Activated T-cell treated with anti-CD3 and anti-CD28 coated beads, Interleukin-2, amount 50 U/mL, for 4 hours (primary cell): Measurements from ENCODE around the gene CTDSP1. TPM values are rescaled to one million over a fixed set of nuclear protein-coding genes. Genes with fewer than 3 reads are reported as not detected.

ENCODE experiments used
- ATAC-seq, 2 donors: fragments of 200-7000 bp; cut with Tn5 transposase; one replicate each; pipeline ENCODE4 v1.10.0; 2021
- DNase-seq: peaks from one replicate; pipeline ENCODE4 v3.0.0-alpha.2; 2020
- H3K27me3 Mint-ChIP-seq: one replicate; pipeline ENCODE4 v1.8.0; 2021; ENCODE audit warnings: low read depth, mixed read lengths
- H3K36me3 Mint-ChIP-seq: one replicate; pipeline ENCODE4 v1.8.0; 2022; ENCODE audit warnings: mixed read lengths; ENCODE audit not compliant: insufficient read depth
- H3K4me1 Mint-ChIP-seq: one replicate; pipeline ENCODE4 v1.8.0; 2021; ENCODE audit warnings: low read depth, mixed read lengths
- H3K4me3 Mint-ChIP-seq: one replicate; pipeline ENCODE4 v1.8.0; 2021; ENCODE audit warnings: mild to moderate bottlenecking, moderate library complexity, mixed read lengths
- H3K9me3 Mint-ChIP-seq: one replicate; pipeline ENCODE4 v1.8.0; 2021; ENCODE audit warnings: mixed read lengths
- total RNA-seq, 3 donors: library from RNA; stranded (reverse); gene quantifications; one replicate each; pipeline ENCODE4 v1.2.1, GENCODE V29; 2021

Gene CTDSP1
- total RNA-seq, 3 donors from 2014 or later, result 42.8 to 58.0 (median 52.7) TPM

DNA sequence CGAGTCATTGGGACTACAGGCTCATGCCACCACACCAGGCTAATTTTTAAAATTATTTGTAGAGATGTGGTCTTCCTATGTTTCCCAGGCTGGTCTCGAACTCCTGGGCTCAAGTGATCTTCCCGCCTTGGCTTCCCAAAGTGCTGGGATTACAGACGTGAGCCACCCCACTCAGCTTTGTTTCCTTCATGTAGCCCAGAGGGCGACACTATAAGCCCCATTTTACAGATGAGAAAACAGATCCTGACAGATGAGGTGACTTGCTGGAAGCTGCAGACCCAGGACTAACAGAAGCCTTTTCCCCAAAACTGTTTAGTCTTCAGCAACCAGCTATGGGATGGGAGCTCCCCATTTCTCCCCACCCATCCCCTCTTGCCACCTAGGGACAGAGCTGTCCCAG, 7.2 kb upstream of the CTDSP1 start:
- H3K4me3 Mint-ChIP-seq, result no peak overlapping the region
- H3K9me3 Mint-ChIP-seq, result no peaks in the 10 kb centered on the region
- ATAC-seq (no peak), DNase-seq (no peak)
- peaks cover 29% of the 10 kb centered on the region for H3K4me1 Mint-ChIP-seq
- no peaks in the 10 kb centered on the region for H3K27me3 Mint-ChIP-seq
- H3K36me3 Mint-ChIP-seq, result no peaks in the 10 kb centered on the region

DNA sequence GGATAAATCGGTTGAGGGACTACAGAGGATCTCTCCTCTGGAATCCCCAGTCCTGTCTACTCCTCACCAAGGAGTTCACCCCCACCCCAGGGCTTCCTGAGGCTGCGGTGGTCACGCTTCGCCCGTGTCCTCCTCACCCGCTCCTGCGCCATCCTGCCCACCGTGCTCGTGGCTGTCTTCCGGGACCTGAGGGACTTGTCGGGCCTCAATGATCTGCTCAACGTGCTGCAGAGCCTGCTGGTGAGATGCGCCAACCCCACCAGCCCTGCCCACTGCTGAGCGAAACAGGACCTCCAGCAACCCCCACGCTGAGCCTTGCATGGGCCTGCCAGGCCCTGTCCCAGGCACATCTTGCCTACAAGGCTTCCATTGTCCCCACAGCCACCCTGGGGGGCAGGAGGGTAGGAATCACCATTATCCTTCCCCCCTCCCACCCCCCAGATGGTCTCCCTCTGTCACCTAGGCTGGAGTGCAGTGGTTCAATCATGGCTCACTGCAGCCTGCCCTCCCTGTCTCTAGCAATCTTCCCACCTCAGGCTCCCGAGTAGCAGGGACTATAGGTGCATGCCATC, 6.7 kb upstream of the CTDSP1 start:
- H3K36me3 Mint-ChIP-seq, result no peaks in the 10 kb centered on the region
- DNase-seq (no peak), ATAC-seq (no peak)
- H3K9me3 Mint-ChIP-seq, result no peaks in the 10 kb centered on the region
- H3K4me1 Mint-ChIP-seq, result peaks cover 35% of the 10 kb centered on the region
- no peaks in the 10 kb centered on the region for H3K27me3 Mint-ChIP-seq
- no peak overlapping the region for H3K4me3 Mint-ChIP-seq

- H3K36me3 Mint-ChIP-seq, result no peaks in the 10 kb centered on the region
- H3K4me1 Mint-ChIP-seq, result peaks cover 36% of the 10 kb centered on the region
- no peaks in the 10 kb centered on the region for H3K9me3 Mint-ChIP-seq
- H3K27me3 Mint-ChIP-seq, result no peaks in the 10 kb centered on the region
- DNase-seq, result no peak
- no peak overlapping the region for H3K4me3 Mint-ChIP-seq
- no peak for ATAC-seq
These were observed 5.8 kb upstream of the CTDSP1 start for GRCh38 chr2:218393750-218394290.

DNA sequence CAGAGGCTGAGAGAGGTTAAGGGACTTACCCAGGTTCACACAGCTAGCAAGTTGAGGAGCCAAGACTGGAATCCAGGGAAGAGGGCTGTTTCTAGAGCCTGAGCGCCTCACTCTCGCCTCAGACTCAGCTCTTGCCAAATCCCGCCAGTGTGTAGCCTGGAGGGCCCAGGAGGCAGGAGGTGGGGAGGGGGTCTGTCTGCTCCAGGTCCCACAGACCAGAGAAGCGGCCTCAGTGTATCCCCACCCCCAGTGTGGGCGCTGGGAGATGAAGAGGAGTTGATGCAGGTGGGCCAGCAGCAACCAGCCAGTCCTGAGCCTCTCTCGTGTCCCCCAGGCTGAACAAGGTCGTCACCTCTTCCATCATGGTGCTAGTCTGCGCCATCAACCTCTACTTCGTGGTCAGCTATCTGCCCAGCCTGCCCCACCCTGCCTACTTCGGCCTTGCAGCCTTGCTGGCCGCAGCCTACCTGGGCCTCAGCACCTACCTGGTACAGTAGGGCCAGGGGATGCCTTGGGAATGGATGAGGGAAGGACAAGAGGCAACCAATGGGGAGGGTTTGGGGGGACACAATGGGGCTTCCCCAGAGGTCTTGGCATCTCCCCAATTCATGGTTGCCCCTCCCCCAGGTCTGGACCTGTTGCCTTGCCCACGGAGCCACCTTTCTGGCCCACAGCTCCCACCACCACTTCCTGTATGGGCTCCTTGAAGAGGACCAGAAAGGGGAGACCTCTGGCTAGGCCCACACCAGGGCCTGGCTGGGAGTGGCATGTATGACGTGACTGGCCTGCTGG, 5.2 kb upstream of the CTDSP1 start:
- H3K9me3 Mint-ChIP-seq, result no peaks in the 10 kb centered on the region
- no peak for DNase-seq
- peaks cover 36% of the 10 kb centered on the region for H3K4me1 Mint-ChIP-seq
- ATAC-seq, result no peak
- H3K27me3 Mint-ChIP-seq, result no peaks in the 10 kb centered on the region
- H3K36me3 Mint-ChIP-seq, result no peaks in the 10 kb centered on the region
- H3K4me3 Mint-ChIP-seq, result no peak overlapping the region

GRCh38 chr2:218395090-218395444, 4.6 kb upstream of the CTDSP1 start:
- no peak for ATAC-seq
- no peak for DNase-seq
- Mint-ChIP-seq H3K4me1 (peaks cover 36% of the 10 kb centered on the region), H3K9me3 (no peaks in the 10 kb centered on the region), H3K27me3 (no peaks in the 10 kb centered on the region), H3K36me3 (no peaks in the 10 kb centered on the region), H3K4me3 (no peak overlapping the region)

GRCh38 chr2:218395456-218395825, 4.2 kb upstream of the CTDSP1 start:
- Mint-ChIP-seq H3K4me1 (peaks cover 36% of the 10 kb centered on the region), H3K9me3 (no peaks in the 10 kb centered on the region), H3K4me3 (peak overlapping the region; percentile 79), H3K36me3 (no peaks in the 10 kb centered on the region), H3K27me3 (no peaks in the 10 kb centered on the region)
- DNase-seq (no peak), ATAC-seq (no peak)

GRCh38 chr2:218395826-218396687, 3.6 kb upstream of the CTDSP1 start:
- peaks cover 36% of the 10 kb centered on the region for H3K4me1 Mint-ChIP-seq
- H3K9me3 Mint-ChIP-seq, result no peaks in the 10 kb centered on the region
- H3K36me3 Mint-ChIP-seq, result no peaks in the 10 kb centered on the region
- H3K4me3 Mint-ChIP-seq, result peak overlapping the region; percentile 89
- no peaks in the 10 kb centered on the region for H3K27me3 Mint-ChIP-seq
- DNase-seq (peak; percentile 92), ATAC-seq (peak; percentile 63 to 69)

DNA sequence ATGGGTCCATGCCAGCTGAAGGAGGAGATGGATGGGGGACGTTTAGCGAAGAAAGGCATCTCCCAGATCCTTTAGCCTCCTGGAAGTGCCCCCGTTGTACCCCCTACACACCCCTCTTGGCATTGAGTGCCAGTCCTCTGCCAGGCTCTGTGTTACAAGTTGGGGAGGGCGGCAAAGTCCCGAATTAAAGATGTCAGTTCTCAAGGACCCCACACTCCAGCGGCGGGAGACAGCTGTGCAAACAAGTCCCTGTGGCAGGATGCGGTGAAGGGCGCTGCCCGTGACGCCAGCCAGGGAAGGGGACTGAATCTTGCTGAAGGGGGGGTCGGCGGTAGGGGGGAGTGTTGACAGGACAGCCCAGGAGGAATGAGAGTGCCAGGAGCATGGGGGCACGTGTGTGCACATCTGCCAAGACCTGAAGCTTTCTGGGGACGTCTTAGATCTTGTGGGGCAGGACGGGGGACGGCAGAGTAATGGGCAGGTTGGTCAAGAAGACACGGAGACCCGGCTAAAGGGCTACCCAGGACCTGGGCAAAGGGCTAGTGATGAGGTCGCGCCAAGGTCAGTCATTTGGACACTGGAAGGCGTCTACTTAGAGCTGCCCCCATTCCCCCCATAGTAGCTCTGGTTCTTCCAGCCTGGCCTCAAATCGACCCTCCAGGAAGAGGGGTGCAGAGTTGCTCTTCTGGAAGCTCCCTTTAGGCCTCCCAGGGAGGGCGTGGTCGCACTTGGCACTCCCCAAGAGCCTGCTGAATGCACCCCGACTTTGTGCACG, 2.8 kb upstream of the CTDSP1 start:
- Mint-ChIP-seq H3K36me3 (no peaks in the 10 kb centered on the region), H3K4me1 (peaks cover 41% of the 10 kb centered on the region), H3K4me3 (peak overlapping the region; percentile 89), H3K27me3 (no peaks in the 10 kb centered on the region), H3K9me3 (no peaks in the 10 kb centered on the region)
- peak; percentile 43 for DNase-seq
- ATAC-seq, result no peak

GRCh38 chr2:218397463-218397819, 2.2 kb upstream of the CTDSP1 start:
- H3K36me3 Mint-ChIP-seq, result no peaks in the 10 kb centered on the region
- no peaks in the 10 kb centered on the region for H3K27me3 Mint-ChIP-seq
- no peak for DNase-seq
- H3K4me3 Mint-ChIP-seq, result peak overlapping the region; percentile 89
- H3K9me3 Mint-ChIP-seq, result no peaks in the 10 kb centered on the region
- peaks cover 41% of the 10 kb centered on the region for H3K4me1 Mint-ChIP-seq
- no peak for ATAC-seq

- Mint-ChIP-seq H3K9me3 (no peaks in the 10 kb centered on the region), H3K36me3 (no peaks in the 10 kb centered on the region), H3K4me3 (peak overlapping the region; percentile 89), H3K27me3 (no peaks in the 10 kb centered on the region), H3K4me1 (peaks cover 42% of the 10 kb centered on the region)
- DNase-seq, result peak; percentile 13
- ATAC-seq, result no peak
These were observed 1.7 kb upstream of the CTDSP1 start for GRCh38 chr2:218397820-218398436.

DNA sequence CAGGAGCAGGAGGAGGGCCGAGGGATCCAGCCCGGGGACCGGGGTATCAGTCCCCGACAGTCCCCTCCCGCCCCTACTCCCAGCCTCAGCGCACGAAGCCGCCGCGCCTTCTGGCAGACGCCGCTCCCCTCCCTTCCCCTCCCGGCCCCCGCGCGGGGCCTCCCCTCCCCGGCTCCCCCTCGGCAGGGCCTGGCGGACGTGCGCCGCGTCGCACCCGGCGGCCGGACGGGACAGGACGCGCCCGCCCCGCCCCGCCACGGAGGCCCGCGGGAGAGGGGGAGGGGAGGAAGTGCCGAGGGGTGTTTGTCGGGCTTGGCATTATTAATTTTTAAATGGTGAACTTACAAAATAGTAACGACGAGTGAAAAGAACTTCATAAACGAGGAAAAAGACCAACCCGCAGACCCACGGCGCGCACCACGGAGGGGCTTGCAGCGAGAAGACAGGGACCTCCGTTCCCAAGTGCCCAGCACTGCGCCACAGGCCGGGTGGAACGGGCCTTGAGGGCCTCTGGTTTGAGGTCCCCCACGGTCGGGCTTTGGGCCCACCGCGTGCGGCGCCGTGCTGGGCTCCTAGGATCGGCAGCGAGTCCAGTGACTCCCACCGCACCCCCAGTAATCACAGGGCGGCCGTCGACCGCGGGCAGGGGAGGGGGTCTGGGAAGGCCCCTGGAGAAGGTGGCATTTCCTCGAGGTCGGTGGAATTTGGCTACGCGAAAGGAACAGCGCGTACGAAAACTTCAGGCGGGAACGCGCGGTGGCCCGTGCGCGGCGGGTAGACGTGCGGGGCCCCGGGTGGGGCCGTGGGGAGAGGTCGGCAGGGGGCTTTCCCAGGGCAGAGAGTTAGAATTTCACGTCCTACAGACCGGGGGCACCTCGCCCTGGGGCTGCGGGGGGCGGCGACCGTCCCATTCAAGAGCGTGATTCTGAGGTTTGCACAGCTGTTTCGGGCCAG, 954 bp upstream of the CTDSP1 start:
- peak in 1 of 2 donors; percentile 4 for ATAC-seq
- Mint-ChIP-seq H3K36me3 (peaks cover 3% of the 10 kb centered on the region), H3K9me3 (no peaks in the 10 kb centered on the region), H3K27me3 (no peaks in the 10 kb centered on the region), H3K4me3 (peak overlapping the region; percentile 89), H3K4me1 (peaks cover 48% of the 10 kb centered on the region)
- DNase-seq, result peak; percentile 44

DNA sequence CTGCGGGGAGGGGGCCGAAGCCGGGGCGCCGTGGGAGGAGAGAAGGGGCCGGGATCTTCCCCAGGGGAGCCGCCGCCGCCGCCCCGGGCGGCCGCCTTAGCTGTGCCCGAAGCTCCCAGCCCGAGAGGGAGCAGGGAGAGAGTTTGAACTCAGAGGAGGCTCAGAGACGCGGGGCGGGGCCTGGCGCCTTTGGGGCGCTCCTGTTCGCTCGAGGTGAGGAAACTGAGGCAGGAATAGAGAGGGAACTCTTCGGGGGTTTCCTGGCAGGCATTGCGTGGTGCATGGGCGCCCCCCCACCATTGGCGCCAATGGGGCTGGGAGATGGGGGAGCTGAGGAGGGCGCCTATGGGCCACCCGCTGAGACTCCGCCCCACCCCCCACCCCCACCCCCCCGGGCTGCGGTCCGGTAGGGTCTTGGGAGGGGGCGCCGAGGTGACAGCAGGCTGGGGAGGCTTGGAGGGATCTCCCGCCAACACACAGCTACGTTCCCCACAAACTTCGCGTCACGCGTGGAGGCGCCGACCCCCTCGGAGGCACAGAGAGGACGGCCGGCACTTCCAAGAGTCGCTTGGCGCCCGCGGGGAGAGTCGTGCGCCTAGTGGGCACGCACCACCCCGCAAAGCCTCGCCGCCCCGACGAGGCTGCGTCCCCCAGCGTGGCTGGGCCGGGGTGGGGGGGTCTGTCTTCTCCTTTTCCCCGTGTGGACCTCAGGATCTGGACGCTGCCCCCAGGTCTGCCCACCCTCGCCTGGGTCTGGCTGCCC, 680 bp downstream of the CTDSP1 start:
- Mint-ChIP-seq H3K36me3 (peaks cover 3% of the 10 kb centered on the region), H3K4me1 (peaks cover 51% of the 10 kb centered on the region), H3K27me3 (no peaks in the 10 kb centered on the region), H3K9me3 (no peaks in the 10 kb centered on the region), H3K4me3 (peak overlapping the region; percentile 90)
- DNase-seq, result peak; percentile 21
- ATAC-seq, result peak; percentile 8 to 13
